HepG2 (cell line): ENCODE measurements around the gene OR1F1. TPM values are rescaled to one million over a fixed set of nuclear protein-coding genes. Genes with fewer than 3 reads are reported as not detected.

Experiments
- HOXA3 ChIP-seq: sonication (generic); formaldehyde crosslinking; IDR thresholded peaks from 2 replicates; pipeline ENCODE4 v1.5.0; 2020; ENCODE audit warnings: missing genetic modification reagents
- IKZF1 ChIP-seq: fragments of 450-650 bp; IDR thresholded peaks from 2 replicates; pipeline ENCODE4 v1.7.1; 2016
- IRF2 ChIP-seq: IDR thresholded peaks from 2 replicates; pipeline ENCODE4 v1.6.1; 2018; ENCODE audit warnings: missing genetic modification reagents, missing compliant biosample characterization
- POLR2AphosphoS2 ChIP-seq: IDR thresholded peaks from 2 replicates; pipeline ENCODE4 v1.6.1; 2011; ENCODE audit warnings: low read depth, low read length, improper control_type of control experiment
- RBM39 ChIP-seq: fragments of 200-400 bp; formaldehyde crosslinking; IDR thresholded peaks from one replicate; pipeline ENCODE4 v1.6.1; 2018; ENCODE audit warnings: antibody characterized with exemption, mild to moderate bottlenecking, low read depth, low read length; ENCODE audit not compliant: poor library complexity, severe bottlenecking
- RNF2 ChIP-seq: fragments of 450-650 bp; conservative IDR thresholded peaks from 2 replicates; pipeline ENCODE4 v1.6.1; 2016; ENCODE audit warnings: low read depth
- ZBTB8A ChIP-seq: sonication (generic); formaldehyde crosslinking; IDR thresholded peaks from 2 replicates; pipeline ENCODE4 v1.4.0; 2020; ENCODE audit warnings: mild to moderate bottlenecking, low read depth, missing genetic modification reagents, borderline replicate concordance
- ZNF317 ChIP-seq: sonication (generic); formaldehyde crosslinking; IDR thresholded peaks from 2 replicates; pipeline ENCODE4 v1.5.0; 2020; ENCODE audit warnings: mild to moderate bottlenecking, missing genetic modification reagents
- ZNF331 ChIP-seq: sonication (generic); formaldehyde crosslinking; IDR thresholded peaks from 2 replicates; pipeline ENCODE4 v1.4.0; 2020; ENCODE audit warnings: missing genetic modification reagents
- ZNF44 ChIP-seq: sonication (generic); formaldehyde crosslinking; IDR thresholded peaks from 2 replicates; pipeline ENCODE4 v1.5.1; 2020; ENCODE audit warnings: mild to moderate bottlenecking, missing genetic modification reagents
- ZNF546 ChIP-seq: sonication (generic); formaldehyde crosslinking; conservative IDR thresholded peaks from 2 replicates; pipeline ENCODE4 v1.8.1; 2023; ENCODE audit warnings: mild to moderate bottlenecking, missing genetic modification reagents
- ZNF589 ChIP-seq: sonication (generic); formaldehyde crosslinking; conservative IDR thresholded peaks from 2 replicates; pipeline ENCODE4 v1.8.0; 2022; ENCODE audit warnings: mild to moderate bottlenecking, moderate library complexity, missing genetic modification reagents
- ZNF615 ChIP-seq: sonication (generic); formaldehyde crosslinking; IDR thresholded peaks from 2 replicates; pipeline ENCODE4 v1.5.0; 2020; ENCODE audit warnings: mild to moderate bottlenecking, missing genetic modification reagents, borderline replicate concordance
- polyA plus RNA-seq, 8 experiments: library from polyadenylated mRNA; depleted of rRNA in 3 of 8; stranded (reverse) in 7 of 8; unstranded in 1 of 8; fragments of >200 nt; fragmentation: Illumina TruSeq in 4 of 8; extraction: Trizol in 4 of 8; gene quantifications; 2 replicates each; pipeline versions ENCODE4 v1.2.1 to v1.2.3, GENCODE V29; 2011 to 2016; ENCODE audit warnings: low read depth in 4 of 8, missing spikeins in 1 of 8, mixed read lengths in 1 of 8; ENCODE audit not compliant: insufficient read depth in 1 of 8
- total RNA-seq, 5 experiments: library from RNA; depleted of rRNA; stranded (reverse); fragments of >200 nt; fragmentation: Illumina TruSeq; extraction: Trizol; gene quantifications; 2 replicates each; pipeline ENCODE4 v1.2.3, GENCODE V29; 2016; ENCODE audit warnings: low read depth in 1 of 5
- TF ChIP-seq, protein P1 (sequence below), 2 experiments: sonication (generic) in 1 of 2; formaldehyde crosslinking in 1 of 2; IDR thresholded peaks; 2 replicates each; pipeline versions ENCODE4 v1.4.0 to v1.6.1; 2018 to 2020; ENCODE audit warnings: missing genetic modification reagents in 2 of 2, borderline replicate concordance in 1 of 2, low read depth in 1 of 2, mild to moderate bottlenecking in 1 of 2, missing biosample characterization in 1 of 2
- TF ChIP-seq, protein P2 (sequence below): sonication (generic); formaldehyde crosslinking; IDR thresholded peaks from 2 replicates; pipeline ENCODE4 v1.5.1; 2020; ENCODE audit warnings: mild to moderate bottlenecking, moderate library complexity, missing genetic modification reagents
- TF ChIP-seq, protein P3 (sequence below): sonication (generic); formaldehyde crosslinking; conservative IDR thresholded peaks from 2 replicates; pipeline ENCODE4 v1.8.0; 2022; ENCODE audit warnings: mild to moderate bottlenecking, moderate library complexity, missing genetic modification reagents
- TF ChIP-seq, protein P4 (sequence below): IDR thresholded peaks from 2 replicates; pipeline ENCODE4 v1.6.1; 2016; ENCODE audit warnings: missing compliant biosample characterization, missing genetic modification reagents, borderline replicate concordance
- TF ChIP-seq, protein P5 (sequence below): sonication (generic); formaldehyde crosslinking; IDR thresholded peaks from 2 replicates; pipeline ENCODE4 v1.8.1; 2023; ENCODE audit warnings: mild to moderate bottlenecking, missing genetic modification reagents
- TF ChIP-seq, protein P6 (sequence below): sonication (generic); formaldehyde crosslinking; conservative IDR thresholded peaks from 2 replicates; pipeline ENCODE4 v1.4.0; 2020; ENCODE audit warnings: missing genetic modification reagents

The OR1F1 gene
- total and polyA plus RNA-seq, 2 of the 13 experiments (the other 11 are each of a cell fraction or from before 2014, with no cell fraction given): 0.90 TPM; not detected in 1

DNA sequence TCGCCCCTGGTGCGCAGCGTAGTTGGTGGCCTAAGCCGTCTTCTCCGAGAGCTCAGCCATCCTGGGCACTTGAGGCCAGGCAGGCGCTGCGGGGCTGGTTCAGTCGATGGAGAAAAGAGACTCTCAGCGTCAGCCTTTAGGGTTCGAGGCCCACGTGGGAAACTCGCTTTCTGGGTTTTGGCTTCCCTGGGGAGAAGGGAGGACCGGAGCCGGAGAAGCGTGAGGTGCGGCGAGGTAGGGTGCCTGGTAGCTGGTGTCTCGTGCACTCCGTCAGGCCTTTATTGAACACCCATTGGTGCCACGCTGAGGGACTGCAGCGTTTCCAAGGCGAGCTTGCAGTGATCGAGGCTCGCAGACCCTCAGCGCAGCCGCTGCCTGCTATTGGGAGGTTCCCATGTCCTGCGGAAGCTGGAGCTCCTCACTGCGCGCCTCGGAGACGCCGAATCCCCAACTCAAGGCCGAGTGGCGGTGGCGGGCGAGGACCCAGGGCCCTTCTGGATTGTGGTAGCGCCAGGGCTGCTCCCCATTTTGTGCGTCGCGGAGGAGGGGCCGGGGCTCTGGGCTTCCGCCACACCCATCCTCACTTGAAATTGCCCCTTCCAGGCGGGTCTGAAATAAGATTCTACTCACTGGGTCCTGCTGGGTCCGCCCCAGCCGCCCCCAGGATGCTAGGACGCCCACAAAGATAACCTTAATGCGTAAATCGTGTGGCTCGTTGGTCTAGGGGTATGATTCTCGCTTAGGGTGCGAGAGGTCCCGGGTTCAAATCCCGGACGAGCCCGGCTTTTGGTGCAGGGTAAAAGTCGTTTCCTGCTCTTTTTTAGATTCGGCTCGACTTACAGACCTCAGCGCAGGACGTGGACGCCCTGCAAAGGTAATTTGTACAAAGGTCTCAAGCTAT is 1.2 kb downstream of the OR1F1 start (continued):
- TF ChIP-seq, protein P1, sequence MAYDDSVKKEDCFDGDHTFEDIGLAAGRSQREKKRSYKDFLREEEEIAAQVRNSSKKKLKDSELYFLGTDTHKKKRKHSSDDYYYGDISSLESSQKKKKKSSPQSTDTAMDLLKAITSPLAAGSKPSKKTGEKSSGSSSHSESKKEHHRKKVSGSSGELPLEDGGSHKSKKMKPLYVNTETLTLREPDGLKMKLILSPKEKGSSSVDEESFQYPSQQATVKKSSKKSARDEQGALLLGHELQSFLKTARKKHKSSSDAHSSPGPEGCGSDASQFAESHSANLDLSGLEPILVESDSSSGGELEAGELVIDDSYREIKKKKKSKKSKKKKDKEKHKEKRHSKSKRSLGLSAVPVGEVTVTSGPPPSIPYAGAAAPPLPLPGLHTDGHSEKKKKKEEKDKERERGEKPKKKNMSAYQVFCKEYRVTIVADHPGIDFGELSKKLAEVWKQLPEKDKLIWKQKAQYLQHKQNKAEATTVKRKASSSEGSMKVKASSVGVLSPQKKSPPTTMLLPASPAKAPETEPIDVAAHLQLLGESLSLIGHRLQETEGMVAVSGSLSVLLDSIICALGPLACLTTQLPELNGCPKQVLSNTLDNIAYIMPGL (CRISPR knock-in tag; IDR thresholded peaks at IDR 0.05; ENCODE audit: borderline replicate concordance in 1 of 2, low read depth in 1 of 2): peak; percentile 89 to 96
- TF ChIP-seq ZNF546 (CRISPR knock-in tag): peak; percentile 46; the same call in 1 of the 2 replicates
- TF ChIP-seq ZNF615 (CRISPR knock-in tag): peak; percentile 50; the same call in 1 of the 2 replicates
- TF ChIP-seq, protein P2, sequence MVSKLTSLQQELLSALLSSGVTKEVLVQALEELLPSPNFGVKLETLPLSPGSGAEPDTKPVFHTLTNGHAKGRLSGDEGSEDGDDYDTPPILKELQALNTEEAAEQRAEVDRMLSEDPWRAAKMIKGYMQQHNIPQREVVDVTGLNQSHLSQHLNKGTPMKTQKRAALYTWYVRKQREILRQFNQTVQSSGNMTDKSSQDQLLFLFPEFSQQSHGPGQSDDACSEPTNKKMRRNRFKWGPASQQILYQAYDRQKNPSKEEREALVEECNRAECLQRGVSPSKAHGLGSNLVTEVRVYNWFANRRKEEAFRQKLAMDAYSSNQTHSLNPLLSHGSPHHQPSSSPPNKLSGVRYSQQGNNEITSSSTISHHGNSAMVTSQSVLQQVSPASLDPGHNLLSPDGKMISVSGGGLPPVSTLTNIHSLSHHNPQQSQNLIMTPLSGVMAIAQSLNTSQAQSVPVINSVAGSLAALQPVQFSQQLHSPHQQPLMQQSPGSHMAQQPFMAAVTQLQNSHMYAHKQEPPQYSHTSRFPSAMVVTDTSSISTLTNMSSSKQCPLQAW (CRISPR knock-in tag): 0 out of 2 replicates have a peak, but pooled peaks have one; percentile 12
- no peak; the same call in none of the 2 replicates for TF ChIP-seq HOXA3 (CRISPR knock-in tag)
- peak; percentile 52; the same call in 1 of the 2 replicates for TF ChIP-seq ZNF331
- TF ChIP-seq, protein P3, sequence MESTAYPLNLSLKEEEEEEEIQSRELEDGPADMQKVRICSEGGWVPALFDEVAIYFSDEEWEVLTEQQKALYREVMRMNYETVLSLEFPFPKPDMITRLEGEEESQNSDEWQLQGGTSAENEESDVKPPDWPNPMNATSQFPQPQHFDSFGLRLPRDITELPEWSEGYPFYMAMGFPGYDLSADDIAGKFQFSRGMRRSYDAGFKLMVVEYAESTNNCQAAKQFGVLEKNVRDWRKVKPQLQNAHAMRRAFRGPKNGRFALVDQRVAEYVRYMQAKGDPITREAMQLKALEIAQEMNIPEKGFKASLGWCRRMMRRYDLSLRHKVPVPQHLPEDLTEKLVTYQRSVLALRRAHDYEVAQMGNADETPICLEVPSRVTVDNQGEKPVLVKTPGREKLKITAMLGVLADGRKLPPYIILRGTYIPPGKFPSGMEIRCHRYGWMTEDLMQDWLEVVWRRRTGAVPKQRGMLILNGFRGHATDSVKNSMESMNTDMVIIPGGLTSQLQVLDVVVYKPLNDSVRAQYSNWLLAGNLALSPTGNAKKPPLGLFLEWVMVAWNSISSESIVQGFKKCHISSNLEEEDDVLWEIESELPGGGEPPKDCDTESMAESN (CRISPR knock-in tag): no peak
- peak; percentile 51 for TF ChIP-seq RBM39
- TF ChIP-seq, protein P4, sequence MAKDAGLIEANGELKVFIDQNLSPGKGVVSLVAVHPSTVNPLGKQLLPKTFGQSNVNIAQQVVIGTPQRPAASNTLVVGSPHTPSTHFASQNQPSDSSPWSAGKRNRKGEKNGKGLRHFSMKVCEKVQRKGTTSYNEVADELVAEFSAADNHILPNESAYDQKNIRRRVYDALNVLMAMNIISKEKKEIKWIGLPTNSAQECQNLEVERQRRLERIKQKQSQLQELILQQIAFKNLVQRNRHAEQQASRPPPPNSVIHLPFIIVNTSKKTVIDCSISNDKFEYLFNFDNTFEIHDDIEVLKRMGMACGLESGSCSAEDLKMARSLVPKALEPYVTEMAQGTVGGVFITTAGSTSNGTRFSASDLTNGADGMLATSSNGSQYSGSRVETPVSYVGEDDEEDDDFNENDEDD (CRISPR knock-in tag): peak; percentile 30; the same call in 1 of the 2 replicates
- TF ChIP-seq ZNF44: peak; percentile 64; the same call in 1 of the 2 replicates
- no peak for TF ChIP-seq IKZF1
- no peak; the same call in 1 of the 2 replicates for TF ChIP-seq ZNF589 (CRISPR knock-in tag)
- TF ChIP-seq ZBTB8A (CRISPR knock-in tag): no peak
- TF ChIP-seq ZNF317 (CRISPR knock-in tag): peak; percentile 36; the same call in 1 of the 2 replicates
- TF ChIP-seq, protein P5, sequence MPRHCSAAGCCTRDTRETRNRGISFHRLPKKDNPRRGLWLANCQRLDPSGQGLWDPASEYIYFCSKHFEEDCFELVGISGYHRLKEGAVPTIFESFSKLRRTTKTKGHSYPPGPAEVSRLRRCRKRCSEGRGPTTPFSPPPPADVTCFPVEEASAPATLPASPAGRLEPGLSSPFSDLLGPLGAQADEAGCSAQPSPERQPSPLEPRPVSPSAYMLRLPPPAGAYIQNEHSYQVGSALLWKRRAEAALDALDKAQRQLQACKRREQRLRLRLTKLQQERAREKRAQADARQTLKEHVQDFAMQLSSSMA (CRISPR knock-in tag): no peak
- TF ChIP-seq POLR2AphosphoS2: no peak
- TF ChIP-seq RNF2: peak; percentile 53; the same call in 1 of the 2 replicates
- TF ChIP-seq, protein P6, sequence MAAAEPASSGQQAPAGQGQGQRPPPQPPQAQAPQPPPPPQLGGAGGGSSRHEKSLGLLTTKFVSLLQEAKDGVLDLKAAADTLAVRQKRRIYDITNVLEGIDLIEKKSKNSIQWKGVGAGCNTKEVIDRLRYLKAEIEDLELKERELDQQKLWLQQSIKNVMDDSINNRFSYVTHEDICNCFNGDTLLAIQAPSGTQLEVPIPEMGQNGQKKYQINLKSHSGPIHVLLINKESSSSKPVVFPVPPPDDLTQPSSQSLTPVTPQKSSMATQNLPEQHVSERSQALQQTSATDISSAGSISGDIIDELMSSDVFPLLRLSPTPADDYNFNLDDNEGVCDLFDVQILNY (CRISPR knock-in tag): no peak
- TF ChIP-seq IRF2 (CRISPR knock-in tag): peak; percentile 55; the same call in 1 of the 2 replicates
